ENCODE results near the gene CELSR3. TPM values are rescaled to one million over a fixed set of nuclear protein-coding genes. Genes with fewer than 3 reads are reported as not detected.

The CELSR3 gene
- total RNA-seq, 1 experiment from 2014 or later, result 7.7 TPM

DNA sequence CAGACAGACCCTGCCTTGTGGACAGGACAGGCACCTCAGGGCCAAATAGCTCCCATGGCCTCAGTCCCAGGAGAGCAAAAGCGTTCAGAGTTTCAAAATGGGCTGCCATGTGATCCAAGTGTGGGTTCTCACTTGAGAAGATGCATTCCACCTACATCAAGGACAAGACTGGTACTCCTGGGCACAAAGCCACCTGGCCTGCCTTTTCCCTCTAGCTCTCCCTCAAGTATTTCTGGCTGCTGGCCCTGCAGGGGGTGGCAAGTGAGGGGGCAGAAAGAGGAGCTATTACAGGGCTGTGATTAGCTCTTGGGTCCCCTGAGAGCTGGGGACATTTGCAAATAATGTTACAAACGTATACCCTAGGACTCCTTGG is 61.1 kb downstream of the CELSR3 start:
- H3K36me3 ChIP-seq (ENCODE audit: control insufficient read depth, insufficient read depth, low read length), result peaks cover 6% of the 10 kb centered on the region
- CTCF ChIA-PET, result no interaction called here
- intact Hi-C loops (cut with micrococcal nuclease; ENCODE audit: unreplicated experiment), result no loop called here

DNA sequence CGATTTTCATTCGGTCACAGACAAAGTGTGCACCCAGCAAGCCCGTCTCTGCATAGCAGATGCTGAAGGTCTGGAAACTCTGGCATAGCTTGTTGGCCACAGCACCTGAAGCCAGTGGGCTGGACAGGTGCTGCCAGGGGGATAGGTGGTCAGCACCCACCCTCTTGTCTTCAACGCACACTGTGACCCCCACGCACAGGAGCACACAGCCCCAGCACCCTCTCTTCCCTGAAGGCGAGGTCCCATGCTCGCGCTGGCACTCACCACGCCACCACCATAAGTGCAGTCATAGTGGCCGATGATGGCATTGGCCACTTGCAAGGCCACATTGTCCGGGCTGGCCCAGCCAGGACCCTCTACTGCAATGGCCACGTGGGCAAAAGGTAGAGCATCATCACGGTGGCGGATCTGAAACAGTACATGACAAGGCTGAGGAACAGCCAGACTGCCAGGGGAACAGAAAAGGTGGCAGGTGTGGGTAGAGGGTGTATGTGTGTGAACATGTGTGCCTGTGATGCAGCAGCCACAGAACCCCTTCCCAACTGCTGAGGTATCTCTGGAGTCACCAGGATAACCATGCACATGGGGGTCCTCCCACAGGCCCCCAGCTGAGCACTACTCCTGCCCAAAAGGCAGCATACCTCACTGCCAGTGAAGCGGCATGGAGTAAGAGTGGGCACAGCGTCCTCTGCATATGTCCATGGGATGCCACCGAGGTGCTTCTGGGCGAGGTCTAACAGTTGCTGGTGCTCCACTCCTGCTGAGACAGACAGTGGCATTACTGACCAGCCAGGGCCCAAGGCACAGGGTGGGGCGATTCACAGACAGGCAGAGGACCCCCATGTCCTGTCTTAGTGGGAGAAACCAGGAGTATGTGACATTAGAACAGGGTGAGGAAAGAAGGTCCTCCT is 61.7 kb downstream of the CELSR3 start:
- BruUV-seq (replicated peaks), result no TSS peak
- DNase-seq (ENCODE audit: low read depth, low spot score) (no peak), ATAC-seq (no peak)
- TF ChIP-seq TCF7L2 (IDR thresholded peaks at IDR 0.05; ENCODE audit: low read depth, low read length) (no peak), SIN3A (IDR thresholded peaks at IDR 0.05; ENCODE audit: borderline replicate concordance, insufficient read depth, low read depth, low read length) (no peak), POLR2AphosphoS5 (IDR thresholded peaks at IDR 0.05; ENCODE audit: low read depth, low read length) (no peak)
- TF ChIP-seq, protein P1, sequence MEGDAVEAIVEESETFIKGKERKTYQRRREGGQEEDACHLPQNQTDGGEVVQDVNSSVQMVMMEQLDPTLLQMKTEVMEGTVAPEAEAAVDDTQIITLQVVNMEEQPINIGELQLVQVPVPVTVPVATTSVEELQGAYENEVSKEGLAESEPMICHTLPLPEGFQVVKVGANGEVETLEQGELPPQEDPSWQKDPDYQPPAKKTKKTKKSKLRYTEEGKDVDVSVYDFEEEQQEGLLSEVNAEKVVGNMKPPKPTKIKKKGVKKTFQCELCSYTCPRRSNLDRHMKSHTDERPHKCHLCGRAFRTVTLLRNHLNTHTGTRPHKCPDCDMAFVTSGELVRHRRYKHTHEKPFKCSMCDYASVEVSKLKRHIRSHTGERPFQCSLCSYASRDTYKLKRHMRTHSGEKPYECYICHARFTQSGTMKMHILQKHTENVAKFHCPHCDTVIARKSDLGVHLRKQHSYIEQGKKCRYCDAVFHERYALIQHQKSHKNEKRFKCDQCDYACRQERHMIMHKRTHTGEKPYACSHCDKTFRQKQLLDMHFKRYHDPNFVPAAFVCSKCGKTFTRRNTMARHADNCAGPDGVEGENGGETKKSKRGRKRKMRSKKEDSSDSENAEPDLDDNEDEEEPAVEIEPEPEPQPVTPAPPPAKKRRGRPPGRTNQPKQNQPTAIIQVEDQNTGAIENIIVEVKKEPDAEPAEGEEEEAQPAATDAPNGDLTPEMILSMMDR (IDR thresholded peaks at IDR 0.05), result no peak
- TF ChIP-seq, protein P2, sequence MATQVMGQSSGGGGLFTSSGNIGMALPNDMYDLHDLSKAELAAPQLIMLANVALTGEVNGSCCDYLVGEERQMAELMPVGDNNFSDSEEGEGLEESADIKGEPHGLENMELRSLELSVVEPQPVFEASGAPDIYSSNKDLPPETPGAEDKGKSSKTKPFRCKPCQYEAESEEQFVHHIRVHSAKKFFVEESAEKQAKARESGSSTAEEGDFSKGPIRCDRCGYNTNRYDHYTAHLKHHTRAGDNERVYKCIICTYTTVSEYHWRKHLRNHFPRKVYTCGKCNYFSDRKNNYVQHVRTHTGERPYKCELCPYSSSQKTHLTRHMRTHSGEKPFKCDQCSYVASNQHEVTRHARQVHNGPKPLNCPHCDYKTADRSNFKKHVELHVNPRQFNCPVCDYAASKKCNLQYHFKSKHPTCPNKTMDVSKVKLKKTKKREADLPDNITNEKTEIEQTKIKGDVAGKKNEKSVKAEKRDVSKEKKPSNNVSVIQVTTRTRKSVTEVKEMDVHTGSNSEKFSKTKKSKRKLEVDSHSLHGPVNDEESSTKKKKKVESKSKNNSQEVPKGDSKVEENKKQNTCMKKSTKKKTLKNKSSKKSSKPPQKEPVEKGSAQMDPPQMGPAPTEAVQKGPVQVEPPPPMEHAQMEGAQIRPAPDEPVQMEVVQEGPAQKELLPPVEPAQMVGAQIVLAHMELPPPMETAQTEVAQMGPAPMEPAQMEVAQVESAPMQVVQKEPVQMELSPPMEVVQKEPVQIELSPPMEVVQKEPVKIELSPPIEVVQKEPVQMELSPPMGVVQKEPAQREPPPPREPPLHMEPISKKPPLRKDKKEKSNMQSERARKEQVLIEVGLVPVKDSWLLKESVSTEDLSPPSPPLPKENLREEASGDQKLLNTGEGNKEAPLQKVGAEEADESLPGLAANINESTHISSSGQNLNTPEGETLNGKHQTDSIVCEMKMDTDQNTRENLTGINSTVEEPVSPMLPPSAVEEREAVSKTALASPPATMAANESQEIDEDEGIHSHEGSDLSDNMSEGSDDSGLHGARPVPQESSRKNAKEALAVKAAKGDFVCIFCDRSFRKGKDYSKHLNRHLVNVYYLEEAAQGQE (IDR thresholded peaks at IDR 0.05; ENCODE audit: insufficient read depth in 1 of 2, low read depth in 2 of 2, low read length in 1 of 2), result no peak
- Histone ChIP-seq H3K27me3 (ENCODE audit: control insufficient read depth, insufficient read depth, low read length) (no peaks in the 10 kb centered on the region), H3K9me3 (ENCODE audit: control insufficient read depth, insufficient read depth, low read depth, low read length) (no peaks in the 10 kb centered on the region), H3K27ac (ENCODE audit: low read length) (no peak overlapping the region), H3K4me1 (ENCODE audit: control insufficient read depth, insufficient read depth, low read length) (peaks cover 27% of the 10 kb centered on the region), H3K4me3 (ENCODE audit: low read depth in 2 of 2, low read length in 2 of 2) (no peak overlapping the region), H3K36me3 (ENCODE audit: control insufficient read depth, insufficient read depth, low read length) (peaks cover 4% of the 10 kb centered on the region)
- intact Hi-C loops (cut with micrococcal nuclease; ENCODE audit: unreplicated experiment), result no loop called here
- in situ Hi-C loops (cut with HindIII; ENCODE audit: low pct_unique_long_range_greater_than_20kb, low sequenced_read_pairs), result no loop called here
- ChIA-PET POLR2A (no interaction called here), CTCF (no interaction called here)

More for the DNA sequence above, 61.1 kb downstream of the CELSR3 start:
- H3K4me3 ChIP-seq (ENCODE audit: low read depth in 2 of 2, low read length in 2 of 2), result no peak overlapping the region
- BruUV-seq (replicated peaks), result no TSS peak
- DNase-seq (ENCODE audit: low read depth, low spot score) (no peak), ATAC-seq (no peak)
- H3K9me3 ChIP-seq (ENCODE audit: control insufficient read depth, insufficient read depth, low read depth, low read length), result no peaks in the 10 kb centered on the region
- H3K4me1 ChIP-seq (ENCODE audit: control insufficient read depth, insufficient read depth, low read length), result peaks cover 22% of the 10 kb centered on the region
- in situ Hi-C loops (cut with HindIII; ENCODE audit: low pct_unique_long_range_greater_than_20kb, low sequenced_read_pairs), result no loop called here
- H3K27me3 ChIP-seq (ENCODE audit: control insufficient read depth, insufficient read depth, low read length), result no peaks in the 10 kb centered on the region
- POLR2A ChIA-PET, result no interaction called here
- TF ChIP-seq, protein P1 (IDR thresholded peaks at IDR 0.05), result no peak
- TF ChIP-seq, protein P2 (IDR thresholded peaks at IDR 0.05; ENCODE audit: insufficient read depth in 1 of 2, low read depth in 2 of 2, low read length in 1 of 2), result no peak
- TF ChIP-seq TCF7L2 (IDR thresholded peaks at IDR 0.05; ENCODE audit: low read depth, low read length), result no peak
- no peak for TF ChIP-seq POLR2AphosphoS5 (IDR thresholded peaks at IDR 0.05; ENCODE audit: low read depth, low read length)
- no peak for TF ChIP-seq SIN3A (IDR thresholded peaks at IDR 0.05; ENCODE audit: borderline replicate concordance, insufficient read depth, low read depth, low read length)
- H3K27ac ChIP-seq (ENCODE audit: low read length), result no peak overlapping the region
